Heart right ventricle (tissue), 16 donors: Measurements from ENCODE around the gene MALT1. TPM values are rescaled to one million over a fixed set of nuclear protein-coding genes. Genes with fewer than 3 reads are reported as not detected.
"Not testable (repeated sequence)": the region's sequence is repeated elsewhere in the genome, so short reads cannot be mapped to it uniquely, and the experiment has no call there.

Source experiments
- ATAC-seq, 8 donors: fragments of 200-7000 bp; cut with Tn5 transposase; one replicate each; pipeline ENCODE4 v1.9.1; 2020; ENCODE audit warnings: mild to moderate bottlenecking in 8 of 8, moderate library complexity in 8 of 8, moderate number of reproducible peaks in 1 of 8
- DNase-seq, 2 donors: peaks; one replicate each; pipeline ENCODE4 v3.0.0-alpha.2; 2020
- H3K27ac ChIP-seq, 10 donors: fragments of 200-600 bp; sonication (generic) in 2 of 10; one replicate each; pipeline versions ENCODE4 v1.5.0 to v1.8.0; 2020 to 2022; ENCODE audit warnings: mild to moderate bottlenecking in 3 of 10
- H3K27me3 ChIP-seq, 7 donors: fragments of 200-600 bp; one replicate each; pipeline ENCODE4 v1.8.0; 2021 to 2022; ENCODE audit warnings: mild to moderate bottlenecking in 2 of 7
- H3K36me3 ChIP-seq, 9 donors: fragments of 200-600 bp; sonication (generic) in 1 of 9; one replicate each; pipeline versions ENCODE4 v1.5.0 to v1.8.0; 2020 to 2022; ENCODE audit warnings: mild to moderate bottlenecking in 2 of 9
- H3K4me1 ChIP-seq, 9 donors: fragments of 200-600 bp; sonication (generic) in 1 of 9; one replicate each; pipeline versions ENCODE4 v1.5.0 to v1.8.0; 2020 to 2022; ENCODE audit warnings: mild to moderate bottlenecking in 4 of 9
- H3K4me3 ChIP-seq, 10 donors: fragments of 200-600 bp; sonication (generic) in 2 of 10; one replicate each; pipeline versions ENCODE4 v1.5.0 to v1.8.0; 2020 to 2022; ENCODE audit warnings: mild to moderate bottlenecking in 7 of 10, moderate library complexity in 2 of 10
- H3K9me3 ChIP-seq, 11 donors: fragments of 200-600 bp in 10 of 11; sonication (generic) in 2 of 11; one replicate each; pipeline versions ENCODE4 v1.5.0 to v1.8.0; 2013 to 2022; ENCODE audit warnings: mild to moderate bottlenecking in 2 of 11, control low read depth in 1 of 11, moderate library complexity in 1 of 11
- WGBS, 2 donors: extraction: QIAGEN DNeasy Blood & Tissue Kit; methylation state at CpG; one replicate each; pipeline ENCODE4 v1.1.7; 2013; ENCODE audit warnings: inconsistent platforms in 1 of 2; 5-methylcytosine and 5-hydroxymethylcytosine counted together
- intact Hi-C, 10 donors: fragments of 100-400 bp; cut with DNase I; formaldehyde crosslinking; loops; one replicate each; pipeline versions ENCODE4 v1.11.1 to v1.14.2; 2022
- polyA plus RNA-seq, 2 donors: library from polyadenylated mRNA; stranded (reverse); fragments of 200-250 nt; gene quantifications; one replicate each; pipeline ENCODE4 v1.2.3, GENCODE V29; 2013
- total RNA-seq, 10 donors: library from RNA; stranded (reverse); fragmentation: NEBNext Ultra II Directional in 3 of 10; extraction: Animal tissue kit (Norgen Biotek cat#: 25700) in 3 of 10; gene quantifications; one replicate each; pipeline versions ENCODE4 v1.2.1 to v1.2.4, GENCODE V29; 2021 to 2023
- TF ChIP-seq, protein P1 (sequence below), 9 donors: fragments of 200-600 bp; sonication (generic) in 2 of 9; IDR thresholded peaks; one replicate each; pipeline versions ENCODE4 v1.5.0 to v1.8.0; 2021 to 2022; ENCODE audit warnings: antibody characterized with exemption in 9 of 9, mild to moderate bottlenecking in 5 of 9, moderate library complexity in 1 of 9
- donor health status: Arrhythmogenic right ventricular cardiomyopathy.
- donor health status: ischemic (EF 13 %, LVEDD 7.1; RV severe dilation, severe dysfunction).
- donor health status: healthy with polysubstance abuse.
- donor health status: DM: no; HTN: yes; CAD: no.
- donor health status: DM: no; HTN: no; CAD: no.
- donor health status: ischemic (EF 25% LVEDD 6.9; RV normal size, moderate dysfunction).
- donor health status: ischemic (EF 25% LVEDD 5.7; RV mildly dilated, moderate dysfunction).
- donor health status: healthy.
- donor health status: DM: yes; HTN: yes; CAD: no.
- donor health status: Ischemic cardiomyopathy.
- donor health status: ischemic (EF 35%, LVEDD 5.7; RV mildly dilated, moderate dysfunction).
- donor health status: nonischemic (EF 11% LVEDD 7.7; RV severe dilation, severe dysfunction).
- donor health status: DM: yes; HTN: yes; CAD: no.
- donor health status: PGD.
- donor health status: ischemic (EF 29% LVEDD 5.4; RV normal size, mild dysfunction).
- donor health status: nonischemic (EF 23%, LVEDD 6.1; RV moderate dilation, normal function).

Gene MALT1
- total and polyA plus RNA-seq, 12 donors = 4.4 to 20.0 (median 10.6) TPM

DNA sequence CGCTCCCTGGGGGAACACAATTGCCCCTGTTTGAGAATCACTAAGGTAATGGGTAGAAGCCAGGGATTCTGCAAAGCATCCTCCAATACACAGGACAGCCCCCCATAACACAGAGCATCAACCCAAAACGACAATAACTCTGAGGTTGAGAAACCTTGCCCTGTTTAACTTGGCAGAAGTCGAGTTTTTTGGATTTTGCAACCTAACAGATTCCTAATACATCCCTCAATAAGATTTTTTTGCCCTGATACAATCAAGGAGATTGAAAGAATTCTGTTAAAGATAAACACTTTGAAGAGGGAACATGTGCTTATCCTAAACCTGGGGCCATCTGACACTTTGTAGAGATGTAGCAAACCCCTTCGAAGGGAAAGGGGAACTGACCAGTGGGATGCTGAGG lies 100.9 kb downstream of the MALT1 start:
- DNase-seq = no peak
- WGBS, 2 donors = 66 to 76% methylated on average over 4 of the region's 4 CpGs
- intact Hi-C loops = no loop called here
- H3K27me3 ChIP-seq = peaks cover 0 to 15% (median 0%) of the 10 kb centered on the region in 7 donors
- H3K27ac ChIP-seq = no peak overlapping the region
- H3K9me3 ChIP-seq = no peaks in the 10 kb centered on the region
- H3K36me3 ChIP-seq = no peaks in the 10 kb centered on the region
- TF ChIP-seq, protein P1, sequence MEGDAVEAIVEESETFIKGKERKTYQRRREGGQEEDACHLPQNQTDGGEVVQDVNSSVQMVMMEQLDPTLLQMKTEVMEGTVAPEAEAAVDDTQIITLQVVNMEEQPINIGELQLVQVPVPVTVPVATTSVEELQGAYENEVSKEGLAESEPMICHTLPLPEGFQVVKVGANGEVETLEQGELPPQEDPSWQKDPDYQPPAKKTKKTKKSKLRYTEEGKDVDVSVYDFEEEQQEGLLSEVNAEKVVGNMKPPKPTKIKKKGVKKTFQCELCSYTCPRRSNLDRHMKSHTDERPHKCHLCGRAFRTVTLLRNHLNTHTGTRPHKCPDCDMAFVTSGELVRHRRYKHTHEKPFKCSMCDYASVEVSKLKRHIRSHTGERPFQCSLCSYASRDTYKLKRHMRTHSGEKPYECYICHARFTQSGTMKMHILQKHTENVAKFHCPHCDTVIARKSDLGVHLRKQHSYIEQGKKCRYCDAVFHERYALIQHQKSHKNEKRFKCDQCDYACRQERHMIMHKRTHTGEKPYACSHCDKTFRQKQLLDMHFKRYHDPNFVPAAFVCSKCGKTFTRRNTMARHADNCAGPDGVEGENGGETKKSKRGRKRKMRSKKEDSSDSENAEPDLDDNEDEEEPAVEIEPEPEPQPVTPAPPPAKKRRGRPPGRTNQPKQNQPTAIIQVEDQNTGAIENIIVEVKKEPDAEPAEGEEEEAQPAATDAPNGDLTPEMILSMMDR (IDR thresholded peaks at IDR 0.05) = no peak
- H3K4me1 ChIP-seq = peaks cover 4 to 19% (median 12%) of the 10 kb centered on the region in 9 donors
- no peak for ATAC-seq
- H3K4me3 ChIP-seq = no peak overlapping the region

DNA sequence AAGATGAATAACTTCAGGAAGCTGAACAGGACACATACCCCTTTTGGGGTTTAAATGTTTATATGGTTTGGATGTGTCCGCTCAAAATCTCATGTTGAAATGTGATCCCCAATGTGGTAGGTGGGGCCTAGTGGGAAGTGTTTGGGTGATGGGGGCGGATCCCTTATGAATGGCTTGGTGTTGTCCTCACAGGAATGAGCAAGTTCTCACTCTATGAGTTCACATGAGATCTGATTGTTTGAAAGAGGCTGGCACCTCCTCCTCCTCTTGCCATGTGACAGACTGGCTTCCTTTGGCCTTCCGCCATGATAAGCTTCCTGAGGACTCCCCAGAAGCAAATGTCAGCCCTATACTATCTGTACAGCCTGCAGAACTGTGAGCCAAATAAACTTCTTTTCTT lies 104.8 kb downstream of the MALT1 start:
- Histone ChIP-seq H3K36me3 (no peaks in the 10 kb centered on the region), H3K27me3 (no peaks in the 10 kb centered on the region), H3K9me3 (no peaks in the 10 kb centered on the region), H3K27ac (no peak overlapping the region), H3K4me3 (no peak overlapping the region), H3K4me1 (peaks cover 0 to under 1% (median 0%) of the 10 kb centered on the region in 9 donors)
- peak in 1 of 8 donors; percentile 22 for ATAC-seq
- intact Hi-C loops = no loop called here
- 90 to 92% methylated on average over 3 of the region's 3 CpGs for WGBS, 2 donors
- no peak for DNase-seq
- TF ChIP-seq, protein P1 (IDR thresholded peaks at IDR 0.05) = no peak

DNA sequence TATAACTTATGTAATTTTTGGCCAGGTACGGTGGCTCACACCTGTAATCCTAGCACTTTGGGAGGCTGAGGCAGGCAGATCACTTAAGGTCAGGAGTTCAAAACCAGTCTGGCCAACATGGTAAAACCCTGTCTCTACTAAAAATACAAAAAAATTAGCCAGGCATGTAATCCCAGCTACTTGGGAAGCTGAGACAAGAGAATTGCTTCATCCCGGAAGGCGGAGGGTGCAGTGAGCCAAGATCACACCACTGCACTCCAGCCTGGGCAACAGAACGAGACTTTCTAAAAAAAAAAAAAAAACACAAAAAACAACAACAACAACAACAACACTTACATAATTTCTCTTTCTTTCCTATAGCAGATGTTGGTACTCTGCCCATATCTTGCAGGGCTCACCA lies 105.3 kb downstream of the MALT1 start:
- DNase-seq, H3K27ac ChIP-seq, H3K4me1 ChIP-seq, H3K4me3 ChIP-seq, H3K36me3 ChIP-seq, H3K9me3 ChIP-seq, H3K27me3 ChIP-seq, intact Hi-C loops, ATAC-seq: not testable (repeated sequence)
- WGBS, 2 donors = 73 to 78% methylated on average over 4 of the region's 4 CpGs

DNA sequence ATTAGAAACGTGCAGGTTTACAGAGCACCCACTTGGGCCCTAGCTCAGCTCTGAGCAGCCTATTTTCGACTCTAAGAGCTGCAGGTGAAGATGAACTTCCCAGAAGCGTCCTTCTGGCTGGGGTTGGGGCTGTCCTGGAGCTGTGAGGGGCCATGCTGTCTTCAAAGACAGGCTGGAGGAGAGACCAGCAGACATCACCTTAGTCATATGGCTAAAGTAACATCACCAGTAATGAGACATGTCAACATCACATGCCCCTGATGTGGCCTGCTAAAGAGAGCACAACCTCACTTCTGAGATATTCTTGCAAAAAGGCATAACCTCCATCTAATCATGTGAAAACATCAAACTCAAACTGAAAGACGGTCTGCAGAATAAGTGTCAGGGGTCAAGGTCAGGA lies 106.2 kb downstream of the MALT1 start:
- H3K27ac ChIP-seq = no peak overlapping the region
- ATAC-seq = no peak
- H3K27me3 ChIP-seq = no peaks in the 10 kb centered on the region
- H3K9me3 ChIP-seq = no peaks in the 10 kb centered on the region
- H3K4me3 ChIP-seq = no peak overlapping the region
- no peaks in the 10 kb centered on the region for H3K36me3 ChIP-seq
- intact Hi-C loops = no loop called here
- DNase-seq = no peak
- peaks cover 0 to 9% (median 0%) of the 10 kb centered on the region in 9 donors for H3K4me1 ChIP-seq
- TF ChIP-seq, protein P1 (IDR thresholded peaks at IDR 0.05) = no peak
- WGBS, 2 donors = 88 to 93% methylated on average over 4 of the region's 4 CpGs

DNA sequence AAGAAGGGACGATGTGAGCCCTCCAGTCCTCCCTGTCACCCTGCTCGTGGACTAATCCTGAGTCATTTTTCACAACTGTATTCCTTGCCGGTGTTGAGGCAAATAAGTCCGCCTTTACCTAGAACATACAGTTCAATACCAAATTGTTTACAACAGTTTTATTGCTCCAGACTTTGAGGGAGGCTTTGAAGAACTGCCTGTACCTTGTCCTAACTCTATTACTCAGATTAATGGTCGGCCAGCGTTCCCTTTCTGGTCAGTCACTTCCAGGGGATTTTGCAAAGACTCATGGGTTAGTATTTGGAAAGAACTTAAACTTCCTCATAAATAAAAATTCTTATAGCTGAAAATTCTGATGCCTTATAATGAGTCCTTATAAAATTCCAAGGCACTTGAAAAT lies 108.3 kb downstream of the MALT1 start:
- H3K9me3 ChIP-seq = no peaks in the 10 kb centered on the region
- peaks cover 0 to 16% (median 4%) of the 10 kb centered on the region in 9 donors for H3K4me1 ChIP-seq
- 91% methylated on average over 6 of the region's 6 CpGs for WGBS, 2 donors
- TF ChIP-seq, protein P1 (IDR thresholded peaks at IDR 0.05) = no peak
- no peaks in the 10 kb centered on the region for H3K36me3 ChIP-seq
- H3K27ac ChIP-seq = no peak overlapping the region
- no peaks in the 10 kb centered on the region for H3K27me3 ChIP-seq
- no peak overlapping the region for H3K4me3 ChIP-seq
- DNase-seq (no peak), ATAC-seq (no peak)
- intact Hi-C loops = no loop called here
